Neural cell (in vitro differentiated cells): ENCODE results near the gene CSMD2. TPM values are rescaled to one million over a fixed set of nuclear protein-coding genes. Genes with fewer than 3 reads are reported as not detected.

ENCODE experiments used
- H2AFZ ChIP-seq: fragments of 200-600, 300-800 bp; sonication (generic), shearing (Covaris generic); 2 replicates; pipeline ENCODE4 v1.6.0; 2014; ENCODE audit warnings: low read depth, mild to moderate bottlenecking, antibody characterized with exemption, low read length, moderate library complexity
- H3F3A ChIP-seq: fragments of 200-600 bp; shearing (Covaris generic); 2 replicates; pipeline ENCODE4 v1.6.1; 2016; ENCODE audit warnings: mild to moderate bottlenecking, moderate library complexity, mixed read lengths, antibody characterized with exemption, low read length; ENCODE audit not compliant: insufficient read depth, poor library complexity, severe bottlenecking
- H3K27ac ChIP-seq: fragments of 200-600, 300-800 bp; sonication (generic), shearing (Covaris generic); 2 replicates; pipeline ENCODE4 v1.5.1; 2014; ENCODE audit warnings: mild to moderate bottlenecking, low read length, moderate library complexity
- H3K27me3 ChIP-seq: fragments of 300-800, 200-600 bp; sonication (generic), shearing (Covaris generic); 2 replicates; pipeline ENCODE4 v1.6.0; 2014; ENCODE audit warnings: mild to moderate bottlenecking, low read depth, low read length, moderate library complexity; ENCODE audit not compliant: insufficient read depth
- H3K36me3 ChIP-seq: fragments of 300-800, 200-600 bp; sonication (generic), shearing (Covaris generic); 2 replicates; pipeline ENCODE4 v1.5.1; 2014; ENCODE audit warnings: mild to moderate bottlenecking, antibody characterized with exemption, low read length, moderate library complexity; ENCODE audit not compliant: insufficient read depth
- H3K4me2 ChIP-seq: fragments of 300-800, 200-600 bp; sonication (generic), shearing (Covaris generic); 2 replicates; pipeline ENCODE4 v1.6.0; 2014; ENCODE audit warnings: mild to moderate bottlenecking, low read length
- H3K4me3 ChIP-seq: fragments of 300-800, 200-600 bp; sonication (generic), shearing (Covaris generic); 2 replicates; pipeline ENCODE4 v1.5.1; 2014; ENCODE audit warnings: mild to moderate bottlenecking, low read length, moderate library complexity
- H3K79me2 ChIP-seq: fragments of 200-600 bp; shearing (Covaris generic); replicated peaks from 2 replicates; pipeline ENCODE4 v1.6.0; 2014; ENCODE audit warnings: mild to moderate bottlenecking, low read length, moderate library complexity; ENCODE audit not compliant: insufficient read depth
- H3K9ac ChIP-seq: fragments of 300-800, 200-600 bp; sonication (generic), shearing (Covaris generic); 2 replicates; pipeline ENCODE4 v1.6.1; 2016; ENCODE audit warnings: mild to moderate bottlenecking, low read length, mixed read lengths
- H3K9me2 ChIP-seq: fragments of 200-600 bp; shearing (Covaris generic); 2 replicates; pipeline ENCODE4 v1.6.1; 2016; ENCODE audit warnings: mild to moderate bottlenecking, low read length, mixed read lengths; ENCODE audit not compliant: insufficient read depth
- H3K9me3 ChIP-seq: fragments of 200-600, 300-800 bp; sonication (generic), shearing (Covaris generic); 2 replicates; pipeline ENCODE4 v1.6.1; 2016; ENCODE audit warnings: mild to moderate bottlenecking, mixed run types, low read length, moderate library complexity, mixed read lengths
- H4K20me1 ChIP-seq: fragments of 200-600 bp; shearing (Covaris generic); 2 replicates; pipeline ENCODE4 v1.6.1; 2016; ENCODE audit warnings: mild to moderate bottlenecking, mixed run types; ENCODE audit not compliant: insufficient read depth
- EP300 ChIP-seq: fragments of 450-650 bp; conservative IDR thresholded peaks from 2 replicates; pipeline ENCODE4 v1.6.1; 2014; ENCODE audit warnings: antibody characterized with exemption, mild to moderate bottlenecking, moderate library complexity; ENCODE audit not compliant: poor library complexity, severe bottlenecking
- EZH2 ChIP-seq: fragments of 200-600, 300-800 bp; shearing (Covaris generic), sonication (generic); IDR thresholded peaks from 2 replicates; pipeline ENCODE4 v1.6.1; 2014; ENCODE audit warnings: antibody characterized with exemption, low read length, borderline replicate concordance, mild to moderate bottlenecking; ENCODE audit not compliant: insufficient read depth, poor library complexity, severe bottlenecking
- MXI1 ChIP-seq: fragments of 450-650 bp; conservative IDR thresholded peaks from 2 replicates; pipeline ENCODE4 v1.6.1; 2014; ENCODE audit warnings: antibody characterized with exemption, mild to moderate bottlenecking; ENCODE audit not compliant: poor library complexity, severe bottlenecking
- POLR2AphosphoS5 ChIP-seq: IDR thresholded peaks from 2 replicates; pipeline ENCODE4 v1.6.1; 2012
- TAF1 ChIP-seq: IDR thresholded peaks from 2 replicates; pipeline ENCODE4 v1.6.1; 2012; ENCODE audit warnings: low read depth
- polyA plus RNA-seq: library from polyadenylated mRNA; depleted of rRNA; stranded (reverse); fragments of >200 nt; gene quantifications from 2 replicates; pipeline ENCODE4 v1.2.3, GENCODE V29; 2014
- TF ChIP-seq, protein P1 (sequence below): IDR thresholded peaks from 2 replicates; pipeline ENCODE4 v1.6.1; 2012; ENCODE audit warnings: borderline replicate concordance
- TF ChIP-seq, protein P2 (sequence below): fragments of 450-650 bp; IDR thresholded peaks from 2 replicates; pipeline ENCODE4 v1.5.1; 2014; ENCODE audit warnings: antibody characterized with exemption, mild to moderate bottlenecking, moderate library complexity; ENCODE audit not compliant: poor library complexity, severe bottlenecking

CSMD2 gene
- polyA plus RNA-seq, 1 donor from 2014 or later = 9.6 TPM

DNA sequence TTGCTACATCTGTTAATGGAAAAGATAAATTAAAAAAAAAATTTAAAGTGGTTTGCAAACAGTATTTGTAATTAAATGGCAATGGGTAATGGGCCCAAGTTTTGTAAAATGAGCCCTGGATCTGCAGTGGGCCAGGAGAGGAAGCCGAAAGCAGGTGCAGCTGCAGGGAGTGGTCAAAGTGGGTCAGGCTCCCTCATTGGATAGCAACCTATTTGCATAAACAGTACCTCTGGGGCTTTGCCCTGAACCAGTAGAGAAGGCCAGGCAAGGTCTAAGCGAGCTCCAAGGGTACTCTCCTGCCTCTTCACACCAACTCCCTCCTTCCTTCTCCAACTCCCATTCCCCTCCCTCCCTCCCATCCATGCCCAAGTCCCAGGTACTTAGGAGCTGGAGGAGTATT, 162.2 kb downstream of the CSMD2 start:
- no peak overlapping the region for H2AFZ ChIP-seq
- no peak overlapping the region for H3K4me2 ChIP-seq
- no peaks in the 10 kb centered on the region for H3K9me2 ChIP-seq
- H3K4me3 ChIP-seq = no peak overlapping the region
- no peaks in the 10 kb centered on the region for H3K27me3 ChIP-seq
- H3K27ac ChIP-seq = no peak overlapping the region
- no peaks in the 10 kb centered on the region for H3K9me3 ChIP-seq
- no peaks in the 10 kb centered on the region for H3F3A ChIP-seq
- no peaks in the 10 kb centered on the region for H3K36me3 ChIP-seq
- H4K20me1 ChIP-seq = no peaks in the 10 kb centered on the region
- TF ChIP-seq EP300 (no peak), TAF1 (no peak), EZH2 (no peak), POLR2AphosphoS5 (no peak)
- H3K9ac ChIP-seq = no peak overlapping the region
- H3K79me2 ChIP-seq = no peaks in the 10 kb centered on the region

DNA sequence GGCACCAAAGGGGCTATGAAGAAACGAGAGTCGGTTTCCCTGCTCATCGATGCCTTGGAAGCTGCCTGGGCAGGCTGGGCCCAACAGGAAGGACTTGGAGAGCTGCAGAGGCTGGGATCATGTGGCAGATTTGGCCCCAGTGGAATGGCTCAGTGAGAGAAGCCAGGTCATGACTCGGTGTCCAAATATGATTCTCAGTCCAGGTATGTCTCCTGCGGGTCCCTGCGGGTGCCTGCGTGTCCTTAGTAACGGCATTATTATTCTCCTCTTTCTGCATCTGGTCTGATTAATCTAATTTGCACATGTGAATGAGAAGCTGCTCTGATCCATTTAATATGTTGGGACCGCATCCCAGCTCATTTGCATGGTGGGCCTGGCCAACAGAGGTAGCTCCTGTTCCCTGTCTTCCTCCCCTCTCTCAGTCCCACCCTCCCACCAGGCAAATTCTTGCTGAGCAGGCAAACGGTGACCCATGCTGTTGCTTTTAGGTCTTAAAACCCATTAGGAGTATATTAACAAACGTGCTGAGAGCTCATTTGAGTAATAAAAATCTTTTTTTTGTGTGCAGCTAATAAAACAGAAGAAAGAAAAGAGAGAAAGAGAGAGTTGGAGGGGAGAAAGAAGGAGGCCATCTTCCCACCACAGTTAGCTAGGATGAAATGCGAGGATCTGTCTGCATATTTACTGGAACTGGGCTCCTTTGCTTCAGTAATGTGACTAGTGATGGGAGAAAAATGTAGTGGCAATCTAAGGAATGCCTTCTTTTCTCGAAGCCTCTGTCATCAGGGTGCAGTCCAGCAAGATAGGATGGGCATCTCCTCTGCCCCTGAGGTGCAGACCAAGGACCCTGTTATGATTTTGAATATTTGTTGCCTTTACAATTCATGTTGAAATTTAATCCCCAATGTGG, 167.6 kb downstream of the CSMD2 start:
- H3K4me2 ChIP-seq = no peak overlapping the region
- H3K9ac ChIP-seq = no peak overlapping the region
- H3K36me3 ChIP-seq = no peaks in the 10 kb centered on the region
- no peaks in the 10 kb centered on the region for H3K27me3 ChIP-seq
- no peaks in the 10 kb centered on the region for H3K9me2 ChIP-seq
- H3K9me3 ChIP-seq = no peaks in the 10 kb centered on the region
- no peak overlapping the region for H2AFZ ChIP-seq
- H3K27ac ChIP-seq = no peak overlapping the region
- TF ChIP-seq POLR2AphosphoS5 (no peak), EZH2 (no peak), TAF1 (no peak)
- TF ChIP-seq, protein P1, sequence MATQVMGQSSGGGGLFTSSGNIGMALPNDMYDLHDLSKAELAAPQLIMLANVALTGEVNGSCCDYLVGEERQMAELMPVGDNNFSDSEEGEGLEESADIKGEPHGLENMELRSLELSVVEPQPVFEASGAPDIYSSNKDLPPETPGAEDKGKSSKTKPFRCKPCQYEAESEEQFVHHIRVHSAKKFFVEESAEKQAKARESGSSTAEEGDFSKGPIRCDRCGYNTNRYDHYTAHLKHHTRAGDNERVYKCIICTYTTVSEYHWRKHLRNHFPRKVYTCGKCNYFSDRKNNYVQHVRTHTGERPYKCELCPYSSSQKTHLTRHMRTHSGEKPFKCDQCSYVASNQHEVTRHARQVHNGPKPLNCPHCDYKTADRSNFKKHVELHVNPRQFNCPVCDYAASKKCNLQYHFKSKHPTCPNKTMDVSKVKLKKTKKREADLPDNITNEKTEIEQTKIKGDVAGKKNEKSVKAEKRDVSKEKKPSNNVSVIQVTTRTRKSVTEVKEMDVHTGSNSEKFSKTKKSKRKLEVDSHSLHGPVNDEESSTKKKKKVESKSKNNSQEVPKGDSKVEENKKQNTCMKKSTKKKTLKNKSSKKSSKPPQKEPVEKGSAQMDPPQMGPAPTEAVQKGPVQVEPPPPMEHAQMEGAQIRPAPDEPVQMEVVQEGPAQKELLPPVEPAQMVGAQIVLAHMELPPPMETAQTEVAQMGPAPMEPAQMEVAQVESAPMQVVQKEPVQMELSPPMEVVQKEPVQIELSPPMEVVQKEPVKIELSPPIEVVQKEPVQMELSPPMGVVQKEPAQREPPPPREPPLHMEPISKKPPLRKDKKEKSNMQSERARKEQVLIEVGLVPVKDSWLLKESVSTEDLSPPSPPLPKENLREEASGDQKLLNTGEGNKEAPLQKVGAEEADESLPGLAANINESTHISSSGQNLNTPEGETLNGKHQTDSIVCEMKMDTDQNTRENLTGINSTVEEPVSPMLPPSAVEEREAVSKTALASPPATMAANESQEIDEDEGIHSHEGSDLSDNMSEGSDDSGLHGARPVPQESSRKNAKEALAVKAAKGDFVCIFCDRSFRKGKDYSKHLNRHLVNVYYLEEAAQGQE = no peak
- TF ChIP-seq, protein P2, sequence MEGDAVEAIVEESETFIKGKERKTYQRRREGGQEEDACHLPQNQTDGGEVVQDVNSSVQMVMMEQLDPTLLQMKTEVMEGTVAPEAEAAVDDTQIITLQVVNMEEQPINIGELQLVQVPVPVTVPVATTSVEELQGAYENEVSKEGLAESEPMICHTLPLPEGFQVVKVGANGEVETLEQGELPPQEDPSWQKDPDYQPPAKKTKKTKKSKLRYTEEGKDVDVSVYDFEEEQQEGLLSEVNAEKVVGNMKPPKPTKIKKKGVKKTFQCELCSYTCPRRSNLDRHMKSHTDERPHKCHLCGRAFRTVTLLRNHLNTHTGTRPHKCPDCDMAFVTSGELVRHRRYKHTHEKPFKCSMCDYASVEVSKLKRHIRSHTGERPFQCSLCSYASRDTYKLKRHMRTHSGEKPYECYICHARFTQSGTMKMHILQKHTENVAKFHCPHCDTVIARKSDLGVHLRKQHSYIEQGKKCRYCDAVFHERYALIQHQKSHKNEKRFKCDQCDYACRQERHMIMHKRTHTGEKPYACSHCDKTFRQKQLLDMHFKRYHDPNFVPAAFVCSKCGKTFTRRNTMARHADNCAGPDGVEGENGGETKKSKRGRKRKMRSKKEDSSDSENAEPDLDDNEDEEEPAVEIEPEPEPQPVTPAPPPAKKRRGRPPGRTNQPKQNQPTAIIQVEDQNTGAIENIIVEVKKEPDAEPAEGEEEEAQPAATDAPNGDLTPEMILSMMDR = no peak
- no peaks in the 10 kb centered on the region for H4K20me1 ChIP-seq
- H3F3A ChIP-seq = no peaks in the 10 kb centered on the region
- no peaks in the 10 kb centered on the region for H3K79me2 ChIP-seq
- H3K4me3 ChIP-seq = no peak overlapping the region

DNA sequence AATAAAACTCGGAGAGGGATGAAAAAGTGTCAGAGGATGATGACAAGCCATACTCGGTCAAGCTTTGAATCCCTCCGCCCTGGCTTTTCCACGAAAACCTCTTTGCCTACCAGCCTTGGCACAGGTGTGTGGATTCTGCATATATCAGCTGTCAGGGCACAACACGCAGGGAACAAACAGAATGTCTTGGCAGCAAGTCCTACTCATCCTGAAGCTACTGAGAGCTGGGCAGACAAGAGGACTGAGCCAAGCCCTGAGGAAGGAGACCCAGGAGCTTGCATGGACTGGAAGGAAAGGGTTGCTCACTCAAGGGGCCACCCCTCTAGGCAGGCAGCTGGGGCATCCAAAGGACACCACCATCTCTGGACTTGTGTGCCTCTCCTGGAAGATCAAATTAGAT, 168.7 kb downstream of the CSMD2 start:
- TF ChIP-seq, protein P2 = no peak
- no peak for TF ChIP-seq MXI1
- TF ChIP-seq EZH2 = no peak
- TF ChIP-seq EP300 = no peak
- no peaks in the 10 kb centered on the region for H3K9me2 ChIP-seq
- H3K27ac ChIP-seq = no peak overlapping the region
- no peaks in the 10 kb centered on the region for H3F3A ChIP-seq
- H3K79me2 ChIP-seq = no peaks in the 10 kb centered on the region
- no peak overlapping the region for H2AFZ ChIP-seq
- no peaks in the 10 kb centered on the region for H3K9me3 ChIP-seq
- H3K9ac ChIP-seq = no peak overlapping the region
- H3K36me3 ChIP-seq = no peaks in the 10 kb centered on the region
- no peak overlapping the region for H3K4me3 ChIP-seq
- no peaks in the 10 kb centered on the region for H4K20me1 ChIP-seq
- no peaks in the 10 kb centered on the region for H3K27me3 ChIP-seq
- H3K4me2 ChIP-seq = no peak overlapping the region
